Measurements from ENCODE around the gene EHD3.

- TF ChIP-seq CTCF (IDR thresholded peaks at IDR 0.05; ENCODE audit: insufficient read depth, low read depth, low read length) = no peak
- TF ChIP-seq EZH2 (IDR thresholded peaks at IDR 0.05; ENCODE audit: insufficient read depth, low read length) = no peak
These were observed 28.3 kb upstream of the EHD3 start for GRCh38 chr2:31205613-31206012.
